AG08396 (cell line): ENCODE measurements around the gene MAPK8IP2.
"Not testable (repeated sequence)": the region's sequence is repeated elsewhere in the genome, so short reads cannot be mapped to it uniquely, and the experiment has no call there.

Experiments used
- DNase-seq: peaks from one replicate; pipeline ENCODE4 v3.0.0; 2012; ENCODE audit warnings: low spot score, mixed read lengths

The MAPK8IP2 gene

DNA sequence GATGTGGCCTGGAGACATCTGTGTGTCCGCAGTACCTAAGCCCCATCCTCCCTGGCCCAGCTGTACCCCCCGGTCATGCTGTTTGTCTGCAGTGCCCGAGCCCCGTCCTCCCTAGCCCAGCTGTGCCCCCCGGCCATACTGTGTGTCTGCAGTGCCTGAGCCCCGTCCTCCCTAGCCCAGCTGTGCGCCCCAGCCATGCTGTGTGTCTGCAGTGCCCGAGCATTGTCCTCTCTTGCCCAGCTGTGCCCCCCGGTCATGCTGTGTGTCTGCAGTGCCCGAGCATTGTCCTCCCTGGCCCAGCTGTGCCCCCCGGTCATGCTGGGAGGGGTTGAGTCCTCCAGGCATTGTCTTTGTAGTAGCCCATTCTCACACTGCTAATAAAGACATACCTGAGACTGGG, 35.0 kb downstream of the MAPK8IP2 start:
- no peak for DNase-seq

- DNase-seq = not testable (repeated sequence)
Observed at GRCh38 chr22:50640296-50640695, 39.7 kb downstream of the MAPK8IP2 start.

DNA sequence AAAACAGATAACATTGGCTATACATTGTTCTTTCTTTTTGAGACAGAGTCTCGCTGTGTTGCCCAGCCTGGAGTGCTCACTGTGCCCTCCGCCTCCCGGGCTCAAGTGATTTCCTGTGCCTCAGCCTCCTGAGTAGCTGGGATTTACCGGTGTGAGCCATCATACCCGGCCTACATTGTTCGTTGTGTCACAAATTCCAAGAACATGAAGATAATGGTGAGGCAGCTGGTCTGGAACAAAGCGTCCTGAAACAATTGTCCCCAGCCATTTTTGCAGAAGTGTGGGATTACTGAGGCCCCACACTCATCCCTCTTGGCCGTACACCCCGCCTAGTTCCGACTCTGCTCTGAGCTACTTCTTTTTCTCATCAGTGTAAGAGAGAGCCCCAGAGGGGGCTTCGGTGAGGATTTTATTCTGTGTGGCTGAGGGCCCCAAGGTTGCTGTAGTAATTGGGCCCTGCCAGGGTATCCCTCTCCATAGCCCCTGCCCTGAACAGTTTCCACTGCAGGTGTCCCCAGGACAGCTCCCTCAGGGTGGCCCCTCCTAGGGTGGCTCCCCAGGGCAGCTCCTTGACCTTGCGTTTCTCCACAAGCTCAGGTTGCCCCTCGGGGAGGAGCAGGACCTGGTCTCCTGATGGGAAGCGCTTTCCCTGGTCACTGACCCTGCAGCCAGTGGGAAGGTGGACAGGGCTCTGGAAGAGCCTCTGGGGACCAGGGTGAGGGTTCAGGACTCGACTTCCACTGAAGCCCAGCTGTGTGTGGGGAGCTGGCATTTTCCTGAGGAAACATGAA, 40.5 kb downstream of the MAPK8IP2 start:
- DNase-seq = no peak

DNA sequence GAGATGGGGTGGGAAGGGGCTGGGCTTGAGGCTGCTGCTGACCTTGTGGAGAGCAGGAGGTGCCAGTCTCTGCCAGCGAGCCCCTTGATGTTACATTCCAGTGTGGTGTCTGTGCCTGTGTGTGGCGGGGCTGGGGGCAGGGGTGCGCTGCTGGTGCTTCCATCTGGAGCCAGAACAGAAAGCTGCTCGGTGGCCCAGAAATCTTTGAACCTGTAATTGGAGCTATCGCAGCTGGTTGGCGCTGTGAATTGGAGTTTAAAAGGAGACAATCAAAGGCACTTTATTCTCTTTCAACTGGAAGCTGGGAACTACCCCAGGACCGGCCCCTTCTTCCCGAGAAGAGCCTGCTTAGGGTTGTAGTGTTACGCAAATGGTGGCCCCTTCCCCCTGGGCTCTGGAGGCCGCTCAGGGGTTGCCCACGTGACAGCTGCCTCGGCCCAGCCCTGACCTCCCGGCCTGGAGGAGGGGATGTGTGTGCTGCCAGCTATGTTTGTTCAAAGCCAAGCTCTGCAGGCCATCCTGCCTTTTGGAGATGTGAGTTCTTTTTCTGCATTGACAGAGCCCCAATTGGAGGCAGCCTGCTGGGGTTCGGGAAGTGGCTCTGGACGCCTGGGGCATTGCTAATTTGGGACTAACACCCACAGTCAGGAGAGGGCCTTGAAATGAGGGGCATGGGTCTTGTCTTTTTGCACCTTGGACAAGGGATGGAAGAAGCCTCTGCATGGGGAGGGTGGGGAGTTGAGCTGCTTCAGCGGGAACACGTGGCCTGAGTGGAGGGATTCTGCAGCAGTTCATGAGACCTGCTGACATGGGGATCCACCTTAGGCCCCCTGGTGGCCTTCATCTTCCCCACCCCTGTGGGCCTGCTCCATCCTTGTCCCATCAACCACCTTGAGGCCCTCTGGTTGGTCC, 41.4 kb downstream of the MAPK8IP2 start:
- DNase-seq = no peak

- DNase-seq = not testable (repeated sequence)
Observed at GRCh38 chr22:50643021-50643820, 42.6 kb downstream of the MAPK8IP2 start.

DNA sequence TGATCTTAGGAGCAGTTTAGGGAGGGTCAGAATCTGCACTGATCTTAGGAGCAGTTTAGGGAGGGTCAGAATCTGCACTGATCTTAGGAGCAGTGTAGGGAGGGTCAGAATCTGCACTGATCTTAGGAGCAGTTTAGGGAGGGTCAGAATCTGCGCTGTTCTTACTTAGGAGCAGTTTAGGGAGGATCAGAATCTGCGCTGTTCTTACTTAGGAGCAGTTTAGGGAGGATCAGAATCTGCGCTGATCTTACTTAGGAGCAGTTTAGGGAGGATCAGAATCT, 43.2 kb downstream of the MAPK8IP2 start:
- DNase-seq = not testable (repeated sequence)

DNA sequence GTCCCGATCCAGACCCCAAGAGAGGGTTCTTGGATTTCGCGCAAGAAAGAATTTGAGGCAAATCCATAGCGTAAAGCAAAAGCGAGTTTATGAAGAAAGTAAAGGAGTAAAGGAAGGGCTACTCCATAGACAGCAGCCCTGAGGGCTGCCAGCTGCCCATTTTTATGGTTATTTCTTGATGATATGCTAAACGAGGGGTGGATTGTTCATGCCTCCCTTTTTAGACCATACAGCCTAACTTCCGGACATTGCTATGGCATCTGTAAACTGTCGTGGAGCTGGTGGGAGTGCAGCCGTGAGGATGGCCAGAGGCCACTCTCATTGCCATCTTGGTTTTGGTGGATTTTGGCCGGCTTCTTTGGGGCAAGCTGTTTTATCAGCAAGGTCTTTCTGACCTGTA, 52.7 kb downstream of the MAPK8IP2 start:
- no peak for DNase-seq

GRCh38 chr22:50654664-50655063, 54.1 kb downstream of the MAPK8IP2 start:
- DNase-seq = not testable (repeated sequence)

- DNase-seq = no peak
Observed at GRCh38 chr22:50656122-50657070, 55.8 kb downstream of the MAPK8IP2 start.

- no peak for DNase-seq
Observed at GRCh38 chr22:50657925-50658324, 57.3 kb downstream of the MAPK8IP2 start.

DNA sequence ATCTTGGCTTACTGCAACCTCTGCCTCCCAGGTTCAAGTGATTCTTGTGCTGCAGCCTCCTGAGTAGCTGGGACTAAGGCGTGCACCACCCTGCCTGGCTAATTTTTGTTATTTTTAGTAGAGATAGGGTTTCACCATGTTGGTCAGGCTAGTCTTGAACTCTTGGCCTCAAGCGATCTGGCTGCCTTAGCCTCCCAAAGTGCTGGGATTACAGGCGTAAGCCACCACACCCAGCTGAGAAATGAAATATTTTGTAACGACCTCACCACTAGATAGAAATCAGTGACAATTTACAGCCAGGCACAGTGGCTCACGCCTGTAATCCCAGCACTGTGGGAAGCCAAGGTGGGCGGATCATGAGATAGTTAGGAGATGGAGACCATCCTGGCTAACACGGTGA, 59.1 kb downstream of the MAPK8IP2 start:
- DNase-seq = not testable (repeated sequence)

DNA sequence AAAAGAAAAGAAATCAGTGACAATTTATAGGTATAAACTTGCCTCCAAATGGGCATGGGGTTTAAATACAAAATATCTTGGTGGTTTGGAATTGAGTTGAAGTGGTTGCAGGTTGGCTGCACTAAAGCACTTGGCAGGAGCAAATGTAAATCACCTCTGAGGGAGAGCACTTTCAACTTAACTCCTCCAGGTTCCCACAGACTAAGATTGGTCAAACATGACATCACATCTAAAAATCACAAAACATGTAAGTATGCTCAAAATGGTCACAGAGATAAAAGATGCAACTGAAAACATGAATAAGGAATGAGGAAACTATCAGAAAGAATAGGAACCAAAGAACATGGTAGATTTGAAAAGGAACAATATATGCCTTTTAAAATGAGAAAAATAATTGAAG, 59.7 kb downstream of the MAPK8IP2 start:
- DNase-seq = no peak
